ENCODE results near the gene MTMR10.

The MTMR10 gene

GRCh38 chr15:31021067-31021665 is 29.7 kb upstream of the MTMR10 start:
- TF ChIP-seq ZNF274 (IDR thresholded peaks at IDR 0.05; ENCODE audit: low read depth, low read length) = no peak
- no peak overlapping the region for H3K4me3 ChIP-seq (ENCODE audit: low read length)

- no peak overlapping the region for H3K4me3 ChIP-seq (ENCODE audit: low read length)
- no peak for TF ChIP-seq ZNF274 (IDR thresholded peaks at IDR 0.05; ENCODE audit: low read depth, low read length)
These were observed 29.1 kb upstream of the MTMR10 start for GRCh38 chr15:31020542-31020941.

GRCh38 chr15:31019986-31020385 is 28.6 kb upstream of the MTMR10 start:
- TF ChIP-seq ZNF274 (IDR thresholded peaks at IDR 0.05; ENCODE audit: low read depth, low read length) = no peak
- no peak overlapping the region for H3K4me3 ChIP-seq (ENCODE audit: low read length)

- H3K4me3 ChIP-seq (ENCODE audit: low read length) = no peak overlapping the region
- TF ChIP-seq ZNF274 (IDR thresholded peaks at IDR 0.05; ENCODE audit: low read depth, low read length) = no peak
These were observed 25.9 kb upstream of the MTMR10 start for GRCh38 chr15:31017311-31017710.

GRCh38 chr15:31016446-31016915 is 25.1 kb upstream of the MTMR10 start:
- no peak overlapping the region for H3K4me3 ChIP-seq (ENCODE audit: low read length)

GRCh38 chr15:31014608-31014925 is 23.1 kb upstream of the MTMR10 start:
- H3K4me3 ChIP-seq (ENCODE audit: low read length) = no peak overlapping the region
- TF ChIP-seq ZNF274 (IDR thresholded peaks at IDR 0.05; ENCODE audit: low read depth, low read length) = no peak

More at GRCh38 chr15:31016446-31016915, 25.1 kb upstream of the MTMR10 start:
- no peak for TF ChIP-seq ZNF274 (IDR thresholded peaks at IDR 0.05; ENCODE audit: low read depth, low read length)

- no peak for TF ChIP-seq ZNF274 (IDR thresholded peaks at IDR 0.05; ENCODE audit: low read depth, low read length)
- no peak overlapping the region for H3K4me3 ChIP-seq (ENCODE audit: low read length)
These were observed 22.6 kb upstream of the MTMR10 start for GRCh38 chr15:31013863-31014607.

- no peak for TF ChIP-seq ZNF274 (IDR thresholded peaks at IDR 0.05; ENCODE audit: low read depth, low read length)
- no peak overlapping the region for H3K4me3 ChIP-seq (ENCODE audit: low read length)
These were observed 21.0 kb upstream of the MTMR10 start for GRCh38 chr15:31012455-31012854.

GRCh38 chr15:31010036-31010435 is 18.6 kb upstream of the MTMR10 start:
- H3K4me3 ChIP-seq (ENCODE audit: low read length) = no peak overlapping the region
- TF ChIP-seq ZNF274 (IDR thresholded peaks at IDR 0.05; ENCODE audit: low read depth, low read length) = no peak

GRCh38 chr15:31005660-31006059 is 14.2 kb upstream of the MTMR10 start:
- no peak overlapping the region for H3K4me3 ChIP-seq (ENCODE audit: low read length)
- TF ChIP-seq ZNF274 (IDR thresholded peaks at IDR 0.05; ENCODE audit: low read depth, low read length) = no peak

- TF ChIP-seq ZNF274 (IDR thresholded peaks at IDR 0.05; ENCODE audit: low read depth, low read length) = no peak
- H3K4me3 ChIP-seq (ENCODE audit: low read length) = peak overlapping the region; percentile 51; the same call in 1 of the 2 replicates
These were observed 12.8 kb upstream of the MTMR10 start for GRCh38 chr15:31004220-31004733.

GRCh38 chr15:31001702-31002101 is 10.3 kb upstream of the MTMR10 start:
- no peak for TF ChIP-seq ZNF274 (IDR thresholded peaks at IDR 0.05; ENCODE audit: low read depth, low read length)
- H3K4me3 ChIP-seq (ENCODE audit: low read length) = no peak overlapping the region

GRCh38 chr15:30999729-31000128 is 8.3 kb upstream of the MTMR10 start:
- no peak overlapping the region for H3K4me3 ChIP-seq (ENCODE audit: low read length)
- no peak for TF ChIP-seq ZNF274 (IDR thresholded peaks at IDR 0.05; ENCODE audit: low read depth, low read length)

- H3K4me3 ChIP-seq (ENCODE audit: low read length) = no peak overlapping the region
- no peak for TF ChIP-seq ZNF274 (IDR thresholded peaks at IDR 0.05; ENCODE audit: low read depth, low read length)
These were observed 5.8 kb upstream of the MTMR10 start for GRCh38 chr15:30997270-30997669.

- peak overlapping the region; percentile 97; the same call in 1 of the 2 replicates for H3K4me3 ChIP-seq (ENCODE audit: low read length)
These were observed 929 bp upstream of the MTMR10 start for GRCh38 chr15:30992249-30992864.

More at GRCh38 chr15:30992249-30992864, 929 bp upstream of the MTMR10 start:
- TF ChIP-seq ZNF274 (IDR thresholded peaks at IDR 0.05; ENCODE audit: low read depth, low read length) = no peak
